DND-41 (cell line): ENCODE data around the gene PCDH9.

ENCODE experiments used
- EZH2 ChIP-seq: IDR thresholded peaks from 3 replicates; pipeline ENCODE4 v1.6.1; 2012; ENCODE audit warnings: borderline replicate concordance, low read depth, mild to moderate bottlenecking, moderate library complexity, low read length, inconsistent platforms; ENCODE audit not compliant: severe bottlenecking
- TF ChIP-seq, protein P1 (sequence below): IDR thresholded peaks from 2 replicates; pipeline ENCODE4 v1.5.1; 2012; ENCODE audit warnings: borderline replicate concordance, low read length, moderate library complexity, mild to moderate bottlenecking; ENCODE audit not compliant: poor library complexity, severe bottlenecking; ENCODE audit errors: extremely low read depth

DNA sequence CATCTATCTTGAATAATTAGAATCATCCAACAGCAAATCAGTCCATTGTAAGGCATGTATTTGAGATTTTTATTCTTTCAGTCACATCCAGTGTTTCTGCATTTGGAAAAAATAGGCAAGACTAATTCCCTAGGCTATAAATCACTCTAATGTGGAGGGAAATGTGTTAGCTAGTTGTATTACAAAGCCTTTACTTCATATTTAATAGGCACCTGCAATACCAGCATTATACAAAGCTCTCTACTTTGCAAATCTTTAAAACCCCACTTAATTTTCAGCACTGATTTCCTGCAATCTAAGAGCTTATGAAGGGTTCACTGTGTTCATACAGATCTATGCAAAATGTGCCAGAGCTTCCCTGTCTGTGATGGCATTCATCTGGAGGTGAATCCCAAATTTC lies 12.3 kb downstream of the PCDH9 start:
- TF ChIP-seq EZH2: no peak
- TF ChIP-seq, protein P1, sequence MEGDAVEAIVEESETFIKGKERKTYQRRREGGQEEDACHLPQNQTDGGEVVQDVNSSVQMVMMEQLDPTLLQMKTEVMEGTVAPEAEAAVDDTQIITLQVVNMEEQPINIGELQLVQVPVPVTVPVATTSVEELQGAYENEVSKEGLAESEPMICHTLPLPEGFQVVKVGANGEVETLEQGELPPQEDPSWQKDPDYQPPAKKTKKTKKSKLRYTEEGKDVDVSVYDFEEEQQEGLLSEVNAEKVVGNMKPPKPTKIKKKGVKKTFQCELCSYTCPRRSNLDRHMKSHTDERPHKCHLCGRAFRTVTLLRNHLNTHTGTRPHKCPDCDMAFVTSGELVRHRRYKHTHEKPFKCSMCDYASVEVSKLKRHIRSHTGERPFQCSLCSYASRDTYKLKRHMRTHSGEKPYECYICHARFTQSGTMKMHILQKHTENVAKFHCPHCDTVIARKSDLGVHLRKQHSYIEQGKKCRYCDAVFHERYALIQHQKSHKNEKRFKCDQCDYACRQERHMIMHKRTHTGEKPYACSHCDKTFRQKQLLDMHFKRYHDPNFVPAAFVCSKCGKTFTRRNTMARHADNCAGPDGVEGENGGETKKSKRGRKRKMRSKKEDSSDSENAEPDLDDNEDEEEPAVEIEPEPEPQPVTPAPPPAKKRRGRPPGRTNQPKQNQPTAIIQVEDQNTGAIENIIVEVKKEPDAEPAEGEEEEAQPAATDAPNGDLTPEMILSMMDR: no peak
